ENCODE measurements around the gene BBOX1.
"Not testable (repeated sequence)": the region's sequence is repeated elsewhere in the genome, so short reads cannot be mapped to it uniquely, and the experiment has no call there.

Gene BBOX1

DNA sequence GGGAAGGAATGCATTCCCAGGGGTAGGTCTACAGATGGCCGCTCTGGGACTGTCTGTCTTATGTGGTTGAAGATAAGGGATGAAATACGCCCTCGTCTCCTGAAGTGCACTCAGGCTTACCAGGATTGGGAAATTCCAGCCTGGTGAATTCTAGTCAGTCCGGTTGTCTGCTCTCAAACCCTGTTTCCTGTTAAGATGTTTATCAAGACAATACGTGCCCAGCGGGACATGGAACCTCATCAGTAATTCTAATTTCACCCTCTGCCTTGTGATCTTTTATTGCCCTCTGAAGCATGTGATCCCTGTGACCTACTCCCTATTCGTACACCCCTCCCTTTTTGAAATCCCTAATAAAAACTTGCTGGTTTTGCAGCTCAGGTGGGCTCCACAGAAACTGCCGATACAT lies 95.3 kb downstream of the BBOX1 start:
- DNase-seq, result not testable (repeated sequence)

DNA sequence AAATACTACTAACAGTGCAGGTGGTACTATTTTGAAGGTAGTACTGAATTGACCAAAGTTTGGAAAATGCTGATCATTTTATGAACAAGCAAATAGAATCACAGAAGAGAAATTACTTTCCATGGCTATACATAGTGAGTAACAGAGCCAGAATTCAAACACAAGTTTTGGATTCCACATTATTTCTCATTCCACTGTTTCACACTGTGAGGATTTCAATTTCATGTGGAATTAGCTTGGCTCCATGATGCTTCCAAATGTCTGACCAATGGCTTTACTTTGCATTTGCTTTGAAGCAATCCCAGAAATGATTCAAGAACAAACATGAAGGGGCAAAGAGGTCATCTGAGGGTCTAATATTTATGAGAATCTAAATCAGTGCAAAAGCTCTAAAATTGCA lies 98.1 kb downstream of the BBOX1 start:
- no peak for DNase-seq

DNA sequence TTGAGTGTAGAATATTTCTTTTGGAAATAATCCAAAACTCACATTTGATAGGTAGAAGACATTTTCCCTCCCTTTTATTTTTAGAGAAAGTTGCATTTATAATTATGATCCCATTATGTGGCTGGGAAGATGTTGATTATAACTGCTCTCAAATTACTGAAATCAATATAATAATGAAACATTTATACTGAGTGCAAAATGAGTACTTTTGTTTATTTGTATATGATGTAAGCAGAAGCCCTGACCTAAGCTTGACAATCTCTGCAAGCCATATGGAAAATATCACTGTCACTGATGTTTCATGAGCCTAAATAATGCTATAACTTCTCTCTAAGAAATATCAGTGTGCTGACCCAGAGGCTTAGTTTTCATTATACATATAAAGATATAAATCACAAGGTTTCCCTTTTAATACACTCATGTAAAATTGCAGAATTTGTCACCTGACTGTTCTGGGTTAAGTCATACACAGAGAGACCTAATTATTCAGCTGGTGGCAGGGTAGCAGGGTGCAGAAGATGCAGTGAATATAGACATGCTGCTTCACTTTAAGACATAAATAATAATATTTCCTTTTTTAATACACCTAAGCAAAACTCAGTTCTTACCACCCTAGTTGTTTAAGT lies 99.2 kb downstream of the BBOX1 start:
- no peak for DNase-seq

DNA sequence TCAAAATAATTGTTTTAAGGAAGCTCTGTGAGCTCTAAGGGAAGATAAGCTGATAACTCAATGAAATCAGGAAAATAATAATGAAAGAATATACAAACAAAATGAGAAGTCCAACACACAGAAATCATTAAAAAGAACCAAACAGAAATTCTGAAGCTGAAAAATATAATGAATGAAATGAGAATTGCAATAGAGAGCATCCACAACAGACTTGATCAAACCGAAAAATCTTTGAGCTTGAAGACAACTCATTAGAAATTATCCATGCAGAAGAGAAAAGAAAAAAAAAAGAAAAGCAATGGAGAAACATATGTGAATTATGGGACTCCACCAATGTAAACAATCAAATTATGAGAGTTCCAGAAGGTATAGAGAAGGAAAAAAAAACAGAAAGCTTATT lies 101.0 kb downstream of the BBOX1 start:
- no peak for DNase-seq

DNA sequence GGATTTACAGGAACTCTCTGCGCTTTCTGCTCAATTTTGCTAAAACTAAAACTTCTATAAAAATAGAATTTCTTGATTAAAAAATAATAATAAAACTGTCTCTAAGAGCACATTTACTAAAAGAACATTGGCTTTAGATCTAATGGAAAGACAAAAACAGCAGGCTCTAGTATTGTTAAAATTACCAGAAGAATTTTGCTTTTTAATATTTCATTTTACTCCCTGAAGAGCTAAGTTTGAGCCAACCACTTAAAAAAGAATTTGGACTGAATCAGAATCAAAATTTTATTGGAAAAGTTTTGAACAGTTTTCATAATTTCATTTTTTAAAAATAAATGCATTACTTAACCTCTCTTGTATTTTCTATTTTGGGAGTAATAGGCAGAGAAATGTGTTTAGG lies 107.3 kb downstream of the BBOX1 start:
- no peak for DNase-seq

DNA sequence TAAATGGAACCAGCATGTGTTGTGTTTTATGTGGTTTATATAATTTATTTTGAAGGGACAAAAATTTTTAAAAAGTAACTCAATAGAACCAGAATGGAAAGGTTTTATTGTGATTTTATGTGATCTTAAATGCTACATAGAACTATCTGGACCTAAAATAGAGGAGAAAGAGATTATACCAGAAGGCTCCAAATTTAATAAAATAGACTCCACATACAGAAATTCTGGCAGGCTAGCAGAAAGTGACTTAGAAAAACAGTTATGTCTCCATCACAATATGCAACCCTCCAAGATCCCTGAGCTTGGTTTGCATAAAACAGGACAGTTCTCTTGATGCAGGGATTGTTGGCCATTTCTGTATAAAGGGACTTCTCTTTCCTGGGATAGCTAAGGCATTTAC lies 107.9 kb downstream of the BBOX1 start:
- no peak for DNase-seq

DNA sequence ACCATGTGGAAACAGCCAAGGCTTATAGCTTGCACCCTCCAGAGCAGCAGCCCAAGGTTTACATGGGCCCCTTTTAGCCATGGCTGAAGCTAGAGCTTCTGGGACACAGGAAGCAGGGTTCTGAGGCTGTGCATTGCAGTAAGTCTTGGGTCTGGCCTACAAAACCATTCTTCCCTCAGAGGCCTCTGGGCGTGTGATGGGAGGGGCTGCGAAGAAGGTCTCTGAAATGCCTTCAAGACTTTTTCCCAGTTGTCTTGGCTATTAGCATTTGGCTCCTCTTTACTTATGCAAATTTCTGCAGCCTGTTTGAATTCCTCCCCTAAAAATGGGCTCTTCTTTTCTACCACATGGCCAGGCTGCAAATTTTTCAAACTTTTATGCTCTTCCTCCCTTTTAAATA lies 109.5 kb downstream of the BBOX1 start:
- no peak for DNase-seq

DNA sequence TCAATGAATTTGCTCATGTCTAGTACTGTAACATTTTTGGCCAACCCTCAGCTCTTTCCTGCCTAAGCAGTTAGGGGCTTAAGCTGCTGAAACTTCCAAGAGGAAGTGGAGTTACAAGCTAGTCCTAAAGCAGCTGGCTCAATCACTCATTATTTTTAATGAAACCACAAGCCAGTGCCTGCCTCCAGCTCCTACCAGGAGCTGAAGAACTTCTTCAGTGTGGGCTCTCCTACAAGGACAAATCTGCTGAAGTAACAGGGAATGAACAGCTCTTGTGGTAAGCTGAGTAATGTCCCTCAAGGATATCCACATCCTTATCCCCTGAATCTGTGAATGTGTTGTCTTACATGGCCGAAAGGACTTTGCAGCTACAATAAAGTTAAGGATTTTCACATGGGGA lies 112.5 kb downstream of the BBOX1 start:
- DNase-seq, result no peak

DNA sequence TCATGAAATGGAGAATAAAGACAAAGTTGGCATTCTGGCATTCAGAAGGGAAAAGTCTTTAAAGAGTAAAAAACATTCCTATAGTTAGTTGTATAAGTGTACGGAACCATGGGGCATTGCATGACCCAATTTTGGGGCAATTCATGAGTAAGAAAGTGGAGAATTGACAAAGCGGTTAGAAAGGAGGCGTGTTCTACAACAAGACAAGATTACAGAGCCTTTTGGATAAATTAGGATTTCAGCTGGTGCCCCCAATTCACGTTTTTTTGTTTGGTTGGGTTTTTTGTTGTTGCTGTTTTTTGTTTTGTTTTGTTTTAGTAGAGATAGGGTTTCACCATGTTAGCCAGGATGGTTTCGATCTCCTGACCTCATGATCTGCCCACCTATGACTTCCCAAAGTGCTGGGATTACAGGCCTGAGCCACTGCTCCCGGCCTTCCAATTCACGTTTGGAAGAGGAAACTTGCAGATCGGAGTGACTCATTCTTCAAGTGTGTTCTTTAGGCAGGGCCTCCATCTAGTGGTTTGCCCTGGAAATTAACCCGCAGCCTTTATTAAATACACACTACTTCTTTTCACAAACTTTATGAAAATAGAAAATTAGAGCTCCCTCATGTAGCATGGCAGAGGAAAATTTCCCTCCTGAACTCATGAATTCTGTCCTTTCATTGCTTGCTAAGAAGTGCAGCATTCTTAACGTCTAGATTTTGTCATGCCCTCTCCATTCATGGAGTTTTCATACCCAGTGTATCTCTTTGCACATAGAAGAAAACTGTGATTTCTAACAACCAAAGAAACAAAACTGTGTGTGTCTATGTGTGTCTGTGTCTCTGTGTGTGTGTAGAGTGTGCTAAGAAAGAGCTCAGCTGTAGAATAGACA lies 118.1 kb downstream of the BBOX1 start:
- DNase-seq, result no peak

DNA sequence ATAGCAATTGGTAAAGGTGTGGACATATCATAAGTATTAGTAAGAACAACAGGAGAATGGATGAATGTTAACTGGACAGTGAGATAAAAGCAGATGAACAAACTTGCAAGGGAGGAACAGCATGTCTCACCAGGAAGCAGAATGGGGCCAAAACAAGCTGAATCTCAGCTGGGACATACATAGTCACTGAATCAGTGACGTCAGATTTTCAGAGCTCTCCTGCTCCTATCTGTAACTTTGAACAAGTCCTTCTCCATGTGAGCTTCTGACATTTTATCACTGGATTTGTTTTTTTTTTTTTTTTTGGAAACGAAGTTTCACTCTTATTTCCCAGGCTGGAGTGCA lies 118.7 kb downstream of the BBOX1 start:
- DNase-seq, result no peak

DNA sequence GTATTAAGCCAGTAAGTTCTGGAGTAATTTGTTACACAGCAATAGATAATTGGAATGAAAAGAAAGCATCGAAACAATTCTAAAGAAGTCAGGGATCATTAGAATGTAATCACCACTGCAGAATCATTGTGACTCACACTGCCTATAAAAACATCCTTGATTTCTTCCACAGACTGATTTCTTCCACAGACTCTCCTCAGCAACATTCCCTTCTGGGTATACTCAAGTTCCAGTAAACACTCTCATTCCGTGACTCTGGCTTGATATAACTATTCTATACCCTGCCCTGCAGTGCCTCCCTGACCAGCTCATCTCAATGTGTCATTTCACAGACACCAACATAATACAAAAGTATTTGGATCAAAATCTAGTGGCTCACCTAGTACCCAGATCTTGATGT lies 120.5 kb downstream of the BBOX1 start:
- no peak for DNase-seq

DNA sequence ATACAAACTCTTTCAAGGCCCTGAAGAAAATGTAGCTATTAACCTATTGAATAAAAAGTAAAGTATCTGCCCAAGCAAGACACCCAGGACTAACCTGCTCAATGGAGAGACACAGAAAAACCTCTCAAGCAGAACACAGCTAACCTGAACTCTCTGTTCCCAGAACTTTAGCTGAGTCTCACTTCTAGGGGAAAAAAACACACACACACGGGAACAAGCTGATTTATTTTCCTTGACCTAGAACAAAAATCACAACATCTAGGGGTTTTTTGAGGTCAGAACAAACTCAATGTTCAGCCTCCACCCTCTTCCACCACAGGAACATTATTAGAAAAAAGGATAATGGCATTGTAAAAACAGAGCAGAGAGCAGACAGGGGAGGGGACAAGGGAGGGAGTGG lies 121.6 kb downstream of the BBOX1 start:
- DNase-seq, result no peak

DNA sequence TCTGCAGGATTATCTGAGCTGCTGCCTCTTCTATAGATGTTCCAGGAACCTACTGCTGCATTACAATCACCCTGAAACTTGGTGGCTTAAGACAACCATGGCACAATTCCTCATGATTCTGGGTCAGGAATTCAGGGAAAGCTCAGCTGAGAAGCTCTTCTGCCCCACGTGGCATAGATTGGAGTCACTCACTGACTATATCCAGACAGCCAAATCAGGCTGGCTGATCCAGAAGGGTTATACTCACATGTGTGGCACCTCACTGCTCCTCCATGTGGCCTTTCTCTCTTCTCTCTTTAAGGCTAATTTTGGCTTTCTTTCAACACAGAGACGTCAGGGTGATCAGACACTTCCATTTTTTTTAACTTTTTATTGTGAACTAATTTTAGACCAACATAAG lies 125.5 kb downstream of the BBOX1 start:
- no peak for DNase-seq

DNA sequence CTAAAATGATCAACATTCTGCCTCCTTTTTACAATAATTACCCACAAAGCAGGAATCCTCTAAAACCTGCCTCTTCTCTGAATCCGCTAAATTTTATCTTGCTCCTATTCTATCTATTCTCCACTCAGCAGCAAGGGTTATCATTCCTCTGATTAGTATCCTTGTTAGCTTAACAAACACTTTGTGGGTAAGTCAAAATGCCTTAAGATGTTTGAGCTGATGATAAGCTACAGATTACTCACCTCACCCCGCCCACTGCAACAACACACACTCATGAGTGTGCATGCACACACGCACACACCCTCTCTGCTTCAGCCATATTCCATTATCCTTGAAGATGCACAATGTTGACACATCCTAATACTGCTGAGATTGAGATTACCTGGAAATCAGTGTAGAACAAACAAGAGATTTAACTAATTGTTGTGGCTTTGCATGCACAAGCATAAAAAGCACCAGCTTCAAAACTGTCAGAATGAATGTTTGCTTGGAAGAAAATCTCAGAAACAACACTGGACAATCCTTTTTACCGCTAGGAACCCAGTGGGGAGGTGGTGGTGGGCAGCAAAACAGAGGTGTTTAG lies 130.9 kb downstream of the BBOX1 start:
- no peak for DNase-seq

DNA sequence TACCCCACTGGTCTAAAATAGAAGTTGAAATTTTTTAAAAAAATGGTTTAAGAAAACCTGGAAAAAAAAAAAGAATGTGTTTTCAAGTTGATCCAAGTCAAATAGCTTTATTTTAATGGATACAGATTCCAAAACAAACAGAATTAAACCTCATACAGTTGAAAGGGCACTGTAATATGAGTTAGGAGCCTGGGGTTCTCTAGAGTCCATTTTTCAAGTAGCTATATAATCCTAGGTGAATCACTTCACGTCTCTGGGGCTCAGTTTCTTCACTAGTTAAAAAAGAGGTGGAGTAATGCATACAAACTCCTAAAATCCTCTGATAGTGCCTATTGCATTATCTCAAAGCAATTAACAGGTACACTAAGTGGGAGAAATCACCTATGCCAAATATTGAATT lies 132.9 kb downstream of the BBOX1 start:
- no peak for DNase-seq

DNA sequence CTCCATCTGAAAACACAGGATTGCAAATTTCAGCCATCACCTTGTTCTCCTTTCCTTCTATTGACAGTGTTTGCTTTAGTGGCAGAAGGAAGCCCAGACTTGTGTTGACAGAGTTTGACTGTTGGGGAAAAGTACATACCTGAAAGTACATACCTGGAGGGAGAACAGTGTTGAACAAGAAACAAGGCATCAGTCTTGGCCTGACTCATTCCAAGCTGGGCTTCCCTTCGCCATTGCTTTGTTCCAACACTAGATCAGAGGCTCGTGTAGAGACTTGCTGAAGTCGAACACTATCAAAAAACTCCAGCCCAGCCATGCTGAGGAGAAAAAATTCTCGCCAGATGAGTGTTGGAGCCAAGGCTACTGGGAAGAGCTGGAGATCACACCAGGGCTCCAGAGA lies 133.4 kb downstream of the BBOX1 start:
- no peak for DNase-seq

DNA sequence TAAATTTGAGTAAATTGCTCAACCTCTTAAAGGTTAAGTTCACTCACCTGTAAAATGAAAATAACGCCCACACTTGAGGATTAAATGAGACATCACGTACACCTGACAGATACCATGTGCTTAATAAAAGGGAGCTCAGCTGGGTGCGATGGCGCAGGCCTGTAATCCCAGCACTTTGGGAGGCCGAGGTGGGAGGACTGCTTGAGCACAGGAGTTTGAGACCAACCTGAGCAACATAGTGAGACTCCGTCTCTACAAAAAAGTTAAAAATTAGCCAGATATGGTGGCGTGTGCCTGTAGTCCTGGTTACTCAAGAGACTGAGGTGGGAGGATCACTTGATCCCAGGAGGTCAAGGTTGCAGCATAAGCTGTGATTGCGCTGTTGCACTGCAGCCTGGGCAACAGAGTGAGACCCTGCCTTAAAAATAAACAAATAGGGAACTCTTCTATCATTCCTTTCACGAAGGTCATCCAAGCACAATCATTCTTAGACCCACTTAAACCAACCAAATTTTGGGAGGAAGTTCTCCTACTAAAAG lies 134.1 kb downstream of the BBOX1 start:
- DNase-seq, result no peak

DNA sequence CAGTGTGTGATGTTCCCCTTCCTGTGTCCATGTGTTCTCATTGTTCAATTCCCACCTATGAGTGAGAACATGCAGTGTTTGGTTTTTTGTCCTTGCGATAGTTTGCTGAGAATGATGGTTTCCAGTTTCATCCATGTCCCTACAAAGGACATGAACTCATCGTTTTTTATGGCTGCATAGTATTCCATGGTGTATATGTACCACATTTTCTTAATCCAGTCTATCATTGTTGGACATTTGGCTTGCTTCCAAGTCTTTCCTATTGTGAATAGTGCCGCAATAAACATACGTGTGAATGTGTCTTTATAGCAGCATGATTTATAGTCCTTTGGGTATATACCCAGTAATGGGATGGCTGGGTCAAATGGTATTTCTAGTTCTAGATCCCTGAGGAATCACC lies 134.9 kb downstream of the BBOX1 start:
- DNase-seq, result not testable (repeated sequence)

All from activated CD4-positive, CD25-positive, alpha-beta regulatory T cell (primary cell).